Activated T-helper 17 cell treated with anti-CD3 and anti-CD28 coated beads, Interleukin-2, amount 50 U/mL, for 72 hours (primary cell): ENCODE results near the gene ARHGAP21. TPM values are rescaled to one million over a fixed set of nuclear protein-coding genes. Genes with fewer than 3 reads are reported as not detected.

Experiments
- ATAC-seq: fragments of 150-1000 bp; cut with Tn5 transposase; replicated peaks from 2 replicates; pipeline ENCODE4 v1.10.0; 2021; ENCODE audit warnings: mild to moderate bottlenecking, moderate library complexity
- H3K27ac Mint-ChIP-seq: one replicate; pipeline ENCODE4 v1.8.0; 2022; ENCODE audit warnings: mixed read lengths
- H3K27me3 Mint-ChIP-seq: one replicate; pipeline ENCODE4 v1.8.0; 2022; ENCODE audit warnings: mixed read lengths
- H3K36me3 Mint-ChIP-seq: one replicate; pipeline ENCODE4 v1.8.0; 2022; ENCODE audit warnings: low read depth, mild to moderate bottlenecking, mixed read lengths
- H3K4me1 Mint-ChIP-seq: one replicate; pipeline ENCODE4 v1.8.0; 2022; ENCODE audit warnings: mixed read lengths
- H3K4me3 Mint-ChIP-seq: one replicate; pipeline ENCODE4 v1.8.0; 2022; ENCODE audit warnings: mild to moderate bottlenecking, mixed read lengths
- H3K9me3 Mint-ChIP-seq: one replicate; pipeline ENCODE4 v1.8.0; 2022; ENCODE audit warnings: mixed read lengths
- total RNA-seq, 2 donors: library from RNA; stranded (reverse); gene quantifications; one replicate each; pipeline ENCODE4 v1.2.3, GENCODE V29; 2022

ARHGAP21 gene
- total RNA-seq, 2 donors from 2014 or later: 28.9 to 30.5 TPM

DNA sequence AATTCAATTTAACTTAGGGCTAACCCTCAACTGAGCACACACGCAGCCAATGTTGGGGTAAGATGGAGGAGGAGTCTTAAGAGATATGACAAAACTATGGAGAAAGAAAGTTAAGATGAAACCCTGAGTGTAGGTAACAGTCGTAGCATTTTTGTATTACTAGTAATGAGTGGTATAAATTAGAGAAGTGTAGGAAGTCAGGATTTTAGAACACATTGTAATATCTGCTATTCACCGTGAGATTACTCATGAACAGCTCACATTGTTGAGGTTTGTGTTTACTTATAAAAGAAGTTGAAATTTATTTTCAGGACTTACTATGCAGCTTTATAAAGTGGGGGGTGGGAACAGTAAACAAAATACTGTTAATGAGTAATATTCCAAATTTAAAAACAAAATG lies 107.2 kb downstream of the ARHGAP21 start:
- Mint-ChIP-seq H3K4me3 (no peak overlapping the region), H3K36me3 (no peaks in the 10 kb centered on the region), H3K4me1 (peaks cover 7% of the 10 kb centered on the region), H3K9me3 (no peaks in the 10 kb centered on the region), H3K27ac (no peak overlapping the region), H3K27me3 (no peaks in the 10 kb centered on the region)
- peak; percentile 63 for ATAC-seq

DNA sequence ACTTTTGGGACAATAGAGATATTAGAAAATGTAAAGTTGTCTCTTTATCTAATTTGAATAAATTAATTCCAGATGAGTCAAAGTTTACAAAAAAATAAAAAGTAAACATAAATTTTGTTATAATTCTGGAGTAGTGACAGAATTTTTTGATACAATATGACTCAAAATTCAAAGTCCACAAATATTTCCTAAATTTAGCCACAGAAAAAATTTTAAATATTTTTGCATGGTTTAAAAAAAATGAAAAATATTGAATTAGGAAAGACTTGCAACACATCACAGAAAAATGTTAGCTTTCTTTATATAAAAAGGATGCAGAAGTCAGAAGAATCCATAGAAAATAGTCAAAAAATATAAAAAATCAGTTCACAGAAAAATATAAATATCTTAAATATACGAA lies 117.7 kb downstream of the ARHGAP21 start:
- Mint-ChIP-seq H3K27ac (no peak overlapping the region), H3K4me1 (peaks cover 15% of the 10 kb centered on the region), H3K27me3 (no peaks in the 10 kb centered on the region), H3K36me3 (peaks cover 24% of the 10 kb centered on the region), H3K4me3 (no peak overlapping the region), H3K9me3 (peaks cover 4% of the 10 kb centered on the region)
- no peak for ATAC-seq

DNA sequence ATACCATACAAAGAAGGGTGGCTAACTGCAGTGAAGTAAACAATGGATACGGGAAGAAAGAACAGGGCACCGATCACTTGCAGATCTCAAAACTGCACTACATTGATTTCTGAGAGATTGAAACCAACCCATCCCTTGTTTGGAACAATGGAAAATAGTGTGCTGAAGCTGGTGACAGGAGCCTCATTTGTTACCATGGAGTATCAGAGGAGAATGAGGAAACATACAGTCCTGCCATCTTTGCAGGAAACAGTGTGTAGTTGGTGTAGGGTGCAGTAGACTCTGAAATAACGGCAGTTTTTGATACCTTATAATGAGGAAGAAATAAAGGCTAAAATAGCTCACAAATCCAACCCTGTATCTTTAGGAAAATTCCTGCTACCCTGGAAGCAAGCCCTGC lies 118.5 kb downstream of the ARHGAP21 start:
- no peaks in the 10 kb centered on the region for H3K27me3 Mint-ChIP-seq
- H3K27ac Mint-ChIP-seq: no peak overlapping the region
- ATAC-seq: no peak
- H3K9me3 Mint-ChIP-seq: peaks cover 4% of the 10 kb centered on the region
- H3K4me3 Mint-ChIP-seq: no peak overlapping the region
- H3K36me3 Mint-ChIP-seq: peaks cover 33% of the 10 kb centered on the region
- H3K4me1 Mint-ChIP-seq: peaks cover 15% of the 10 kb centered on the region

DNA sequence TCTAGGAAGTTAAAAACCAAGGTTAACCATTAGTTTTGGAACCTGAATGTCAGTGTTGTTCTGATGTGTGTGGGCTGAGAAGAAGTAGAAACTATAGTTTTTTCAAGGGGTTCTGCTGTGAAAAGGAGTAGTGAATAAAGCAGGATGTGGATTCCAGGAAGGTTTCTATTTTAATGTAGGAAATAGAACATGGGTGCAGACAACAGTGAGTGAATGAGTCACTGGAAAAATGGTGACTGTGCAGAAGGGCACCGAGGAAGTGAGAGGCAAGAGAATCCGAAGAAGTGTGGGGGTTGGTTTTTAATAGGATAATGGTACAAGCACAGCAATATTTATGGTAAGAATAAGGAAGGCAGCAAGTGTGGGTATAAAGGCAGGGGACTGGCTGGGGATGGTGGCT lies 120.4 kb downstream of the ARHGAP21 start:
- Mint-ChIP-seq H3K4me3 (peak overlapping the region; percentile 47), H3K9me3 (peaks cover 4% of the 10 kb centered on the region), H3K27ac (peak overlapping the region; percentile 33), H3K36me3 (peaks cover 51% of the 10 kb centered on the region), H3K4me1 (peaks cover 15% of the 10 kb centered on the region), H3K27me3 (no peaks in the 10 kb centered on the region)
- peak; percentile 99 for ATAC-seq

DNA sequence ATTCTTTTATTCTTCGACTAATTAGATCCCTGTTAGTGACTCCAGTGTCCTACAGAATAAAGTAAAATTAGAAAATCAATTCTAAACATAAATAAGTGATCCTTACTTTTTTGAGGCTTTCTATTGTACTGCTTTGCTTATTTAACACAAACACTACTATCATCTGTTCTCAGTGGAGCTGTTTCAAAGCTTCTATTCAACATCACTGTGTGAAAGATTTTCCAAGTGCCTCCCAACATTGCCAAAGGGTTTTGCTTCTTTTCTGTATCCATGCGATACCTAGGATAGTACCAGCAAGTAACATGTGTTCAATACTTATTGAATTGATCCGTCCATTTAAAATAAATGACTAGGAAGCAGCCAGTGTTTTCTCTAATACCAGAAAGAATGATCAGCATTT lies 125.7 kb downstream of the ARHGAP21 start:
- Mint-ChIP-seq H3K36me3 (peaks cover 85% of the 10 kb centered on the region), H3K9me3 (no peaks in the 10 kb centered on the region), H3K27ac (no peak overlapping the region), H3K27me3 (no peaks in the 10 kb centered on the region), H3K4me1 (peaks cover 8% of the 10 kb centered on the region), H3K4me3 (no peak overlapping the region)
- no peak for ATAC-seq

DNA sequence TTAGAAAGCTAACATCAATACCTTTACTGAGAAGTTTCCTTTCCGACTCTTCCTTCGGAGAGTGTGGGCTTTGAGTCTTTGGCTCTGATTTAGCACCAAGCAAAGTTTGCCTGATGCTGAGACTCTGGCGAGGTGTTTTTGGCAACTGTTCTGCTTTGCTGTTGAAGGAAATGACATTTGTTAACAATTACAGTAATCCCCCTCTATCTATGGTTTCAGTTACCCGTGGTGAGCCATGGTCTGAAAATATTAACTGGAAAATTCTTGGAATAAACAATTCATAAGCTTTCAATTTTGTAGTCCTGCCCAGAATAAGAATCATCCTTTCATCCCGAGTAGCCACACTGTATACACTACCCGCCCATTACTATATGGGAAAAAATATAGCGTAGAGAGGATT lies 126.3 kb downstream of the ARHGAP21 start:
- Mint-ChIP-seq H3K9me3 (no peaks in the 10 kb centered on the region), H3K4me1 (peaks cover 3% of the 10 kb centered on the region), H3K27ac (no peak overlapping the region), H3K36me3 (peaks cover 85% of the 10 kb centered on the region), H3K27me3 (no peaks in the 10 kb centered on the region), H3K4me3 (no peak overlapping the region)
- ATAC-seq: no peak

DNA sequence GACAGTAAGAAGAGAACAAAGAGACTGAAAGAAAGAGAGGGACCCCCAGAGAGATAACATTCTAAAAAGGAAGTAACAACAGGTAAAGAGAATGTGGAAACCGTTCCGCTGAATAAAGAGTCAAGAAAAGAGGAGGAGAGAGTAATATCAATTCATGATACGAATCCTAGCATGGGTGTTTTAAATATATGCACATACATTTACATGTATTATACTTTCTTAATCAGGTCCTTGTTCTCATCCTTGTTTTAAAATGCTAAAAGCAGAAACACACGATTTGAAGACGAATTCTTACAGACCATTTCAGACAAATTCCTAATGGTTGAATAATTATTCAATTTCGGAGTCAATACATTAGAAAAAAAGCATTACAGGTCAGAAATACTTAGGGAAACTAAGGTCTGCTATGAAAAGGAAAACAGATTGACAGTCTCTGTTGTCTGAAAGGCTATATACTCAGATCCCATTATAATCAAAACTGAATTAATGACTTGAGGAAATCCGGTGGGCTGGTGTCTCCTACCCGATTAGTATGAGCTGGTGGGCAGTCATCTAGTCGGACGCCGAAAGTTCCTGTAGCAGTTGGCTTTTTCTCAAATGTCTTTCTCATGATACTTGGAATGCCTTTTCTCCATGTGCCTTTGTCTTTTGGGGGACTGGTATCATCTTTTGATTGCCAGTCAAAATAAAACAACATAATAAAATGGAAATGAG lies 127.3 kb downstream of the ARHGAP21 start:
- no peak overlapping the region for H3K4me3 Mint-ChIP-seq
- no peaks in the 10 kb centered on the region for H3K9me3 Mint-ChIP-seq
- no peak overlapping the region for H3K27ac Mint-ChIP-seq
- H3K36me3 Mint-ChIP-seq: peaks cover 92% of the 10 kb centered on the region
- ATAC-seq: no peak
- no peaks in the 10 kb centered on the region for H3K27me3 Mint-ChIP-seq
- no peaks in the 10 kb centered on the region for H3K4me1 Mint-ChIP-seq

DNA sequence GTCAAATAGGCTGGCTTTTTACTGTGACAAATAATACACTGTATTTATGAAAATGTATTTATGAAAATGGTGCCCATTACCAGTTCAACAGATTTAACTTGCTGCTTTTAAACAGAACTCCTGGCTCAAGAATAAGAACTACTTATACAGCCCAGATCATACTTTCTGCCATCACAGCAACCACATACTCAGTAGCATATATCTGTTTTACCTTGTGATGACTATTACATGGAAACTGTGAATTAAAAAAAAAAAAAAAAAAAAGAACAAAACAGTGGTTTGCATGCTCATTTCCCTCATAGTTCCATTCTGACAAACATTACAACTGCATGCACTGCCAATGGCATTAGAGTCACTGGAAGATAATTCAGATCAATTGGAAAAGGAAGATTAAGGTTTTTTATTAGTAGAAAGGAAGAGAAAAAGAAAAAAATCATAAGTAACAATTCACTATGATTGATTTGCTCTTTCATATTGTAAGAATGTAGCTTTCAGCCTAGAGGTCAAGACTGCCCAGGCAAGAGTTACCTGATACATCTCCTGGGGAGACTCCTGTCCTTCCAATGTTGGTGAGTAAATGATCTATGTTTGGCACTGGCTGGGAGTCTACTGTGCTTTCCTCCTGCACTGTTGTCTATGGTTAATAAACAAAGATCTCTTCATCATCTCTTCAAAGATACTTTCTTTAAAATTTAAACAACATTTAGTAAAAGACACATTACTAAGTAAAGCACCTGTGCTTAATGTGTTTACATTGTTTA lies 132.8 kb downstream of the ARHGAP21 start:
- peak; percentile 84 for ATAC-seq
- no peaks in the 10 kb centered on the region for H3K4me1 Mint-ChIP-seq

DNA sequence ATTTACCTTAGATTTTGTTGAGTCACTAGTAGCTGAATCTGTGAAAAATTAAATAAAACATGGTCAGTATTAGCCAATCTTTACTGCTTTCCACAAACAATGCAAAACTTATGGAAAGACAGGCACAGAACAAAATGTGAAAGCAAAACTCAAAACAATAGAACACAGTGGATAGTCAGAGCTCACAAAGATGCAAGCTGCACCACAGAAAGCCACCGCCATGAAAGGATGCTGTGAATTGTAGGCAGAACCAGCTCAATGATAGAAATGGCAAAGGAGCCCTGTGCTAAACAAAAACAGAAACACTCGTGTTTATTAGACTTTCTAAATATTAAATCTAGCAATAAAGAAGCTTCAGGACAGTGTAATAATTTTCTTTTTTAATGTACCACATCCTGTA lies 134.4 kb downstream of the ARHGAP21 start:
- Mint-ChIP-seq H3K4me1 (no peaks in the 10 kb centered on the region), H3K4me3 (no peak overlapping the region), H3K9me3 (no peaks in the 10 kb centered on the region), H3K27me3 (no peaks in the 10 kb centered on the region), H3K36me3 (peaks cover 87% of the 10 kb centered on the region), H3K27ac (no peak overlapping the region)
- ATAC-seq: no peak

More for the DNA sequence above, 132.8 kb downstream of the ARHGAP21 start:
- peaks cover 88% of the 10 kb centered on the region for H3K36me3 Mint-ChIP-seq
- no peaks in the 10 kb centered on the region for H3K27me3 Mint-ChIP-seq
- no peak overlapping the region for H3K4me3 Mint-ChIP-seq
- H3K27ac Mint-ChIP-seq: no peak overlapping the region
- no peaks in the 10 kb centered on the region for H3K9me3 Mint-ChIP-seq

DNA sequence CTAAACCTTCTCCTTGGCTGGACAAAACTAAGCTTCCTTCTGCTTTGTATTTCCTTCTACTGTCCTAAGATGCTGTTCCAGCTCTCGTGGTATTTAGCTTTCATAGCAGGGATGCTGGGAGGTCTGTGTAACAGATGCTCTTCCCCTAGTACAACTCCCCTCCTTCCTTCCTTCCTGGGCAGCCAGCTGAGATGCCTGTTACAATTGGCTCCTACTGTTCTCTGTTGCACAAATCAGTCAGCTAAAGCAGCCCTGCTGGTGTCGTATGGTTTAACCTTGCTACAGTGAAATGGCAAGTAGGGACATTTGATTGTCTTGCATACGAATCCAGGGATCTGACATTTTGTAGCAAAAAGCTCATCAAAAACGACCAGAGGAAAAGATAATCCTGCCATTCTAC lies 143.8 kb downstream of the ARHGAP21 start:
- Mint-ChIP-seq H3K9me3 (no peaks in the 10 kb centered on the region), H3K4me3 (no peak overlapping the region), H3K36me3 (peaks cover 7% of the 10 kb centered on the region), H3K27me3 (peaks cover 6% of the 10 kb centered on the region), H3K4me1 (no peaks in the 10 kb centered on the region), H3K27ac (no peak overlapping the region)
- no peak for ATAC-seq

DNA sequence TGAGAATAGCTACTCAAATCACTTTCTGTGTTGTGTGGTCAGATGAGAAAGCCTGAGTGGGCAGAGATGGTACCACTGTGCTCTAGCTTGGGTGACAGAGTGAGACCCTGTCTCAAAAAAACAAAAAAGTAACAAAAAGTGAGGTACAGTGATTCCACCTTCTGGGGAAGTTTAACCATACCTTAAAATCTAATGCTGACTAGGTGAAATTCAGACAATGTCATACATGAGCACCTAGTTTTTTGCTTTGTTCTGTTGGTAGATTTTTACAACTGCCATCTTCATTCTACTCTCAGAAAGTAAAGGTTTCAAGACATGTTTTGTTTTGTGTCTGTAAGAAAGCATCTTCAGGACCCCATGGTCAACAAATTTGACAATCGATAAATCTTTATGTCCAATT lies 144.2 kb downstream of the ARHGAP21 start:
- Mint-ChIP-seq H3K36me3 (peaks cover 4% of the 10 kb centered on the region), H3K4me3 (no peak overlapping the region), H3K27me3 (peaks cover 10% of the 10 kb centered on the region), H3K4me1 (no peaks in the 10 kb centered on the region), H3K27ac (no peak overlapping the region), H3K9me3 (no peaks in the 10 kb centered on the region)
- ATAC-seq: no peak

DNA sequence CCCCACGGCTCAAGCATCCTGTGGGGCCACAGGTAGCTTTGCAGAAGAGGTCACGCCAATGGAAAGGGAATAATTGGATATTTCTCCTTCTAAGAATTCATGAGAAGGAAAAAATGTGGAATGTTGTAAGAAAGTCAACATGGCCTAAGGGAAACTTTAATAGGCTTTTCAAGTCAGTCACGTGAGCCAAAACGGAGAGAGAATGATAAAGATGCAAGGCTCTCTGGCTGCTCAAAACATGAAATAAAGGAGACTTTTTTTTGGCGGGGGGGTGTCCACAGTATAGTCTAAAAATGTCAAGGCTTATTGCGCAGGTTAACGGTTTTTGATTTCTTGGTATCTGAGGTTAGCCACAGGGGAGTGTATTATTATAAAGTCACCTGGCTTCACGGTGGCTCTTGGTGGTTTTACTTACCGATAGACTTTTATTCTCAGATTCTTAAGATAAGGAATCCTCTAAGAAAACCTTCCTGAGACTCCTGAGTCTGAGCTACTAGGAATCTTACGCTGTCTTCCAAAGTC lies 148.1 kb downstream of the ARHGAP21 start:
- H3K36me3 Mint-ChIP-seq: no peaks in the 10 kb centered on the region
- H3K4me1 Mint-ChIP-seq: peaks cover 4% of the 10 kb centered on the region
- no peaks in the 10 kb centered on the region for H3K9me3 Mint-ChIP-seq
- no peak for ATAC-seq
- peaks cover 24% of the 10 kb centered on the region for H3K27me3 Mint-ChIP-seq
- H3K4me3 Mint-ChIP-seq: no peak overlapping the region
- H3K27ac Mint-ChIP-seq: no peak overlapping the region

DNA sequence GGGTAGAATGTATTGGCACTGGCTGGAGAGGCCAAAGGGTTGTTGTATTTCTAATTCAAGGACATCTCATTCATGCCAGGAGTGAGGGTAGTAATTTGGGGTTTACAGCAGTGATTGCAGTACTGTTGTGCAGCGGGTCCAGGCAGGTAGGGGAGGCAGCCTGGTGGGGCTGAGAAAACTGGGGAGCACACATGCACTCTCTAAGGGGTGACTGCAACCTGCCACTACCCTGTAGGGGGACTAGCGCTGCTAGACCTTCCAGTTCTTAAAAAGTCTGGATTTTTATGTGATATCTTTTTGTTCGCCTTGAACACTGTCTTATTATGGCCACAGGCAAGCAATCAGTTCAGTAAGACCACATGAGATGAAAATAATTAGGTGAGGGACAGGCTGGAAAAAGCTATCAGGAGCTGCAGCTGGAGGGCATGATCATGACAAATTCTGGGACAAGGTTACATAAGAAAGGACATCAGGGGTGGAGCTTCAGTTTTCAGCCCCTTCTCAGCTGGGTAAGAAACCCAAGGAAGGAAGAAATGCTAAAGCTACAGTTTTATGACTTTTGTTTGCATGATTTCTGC lies 149.0 kb downstream of the ARHGAP21 start:
- no peak for ATAC-seq
- Mint-ChIP-seq H3K36me3 (no peaks in the 10 kb centered on the region), H3K4me3 (no peak overlapping the region), H3K9me3 (no peaks in the 10 kb centered on the region), H3K27ac (no peak overlapping the region), H3K27me3 (peaks cover 29% of the 10 kb centered on the region), H3K4me1 (peaks cover 4% of the 10 kb centered on the region)

DNA sequence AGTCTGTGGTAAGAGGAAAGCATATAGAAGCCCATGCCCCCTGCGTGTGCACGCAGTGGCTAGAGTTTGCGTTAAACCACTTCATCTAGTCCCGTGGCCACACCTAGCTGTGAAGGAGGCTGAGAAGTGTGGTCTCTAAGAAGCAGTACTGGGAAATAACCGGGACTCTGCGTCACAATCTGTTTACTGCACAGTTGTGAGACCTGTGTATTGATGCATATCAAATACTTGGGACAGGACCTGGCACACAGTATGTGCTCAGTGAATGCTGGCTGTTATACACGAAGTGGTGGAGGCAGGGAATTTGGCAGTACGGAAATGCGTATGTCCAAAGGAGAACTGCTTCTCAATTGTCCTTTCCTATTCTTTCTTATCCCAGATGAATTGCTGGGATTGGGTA lies 149.5 kb downstream of the ARHGAP21 start:
- H3K9me3 Mint-ChIP-seq: no peaks in the 10 kb centered on the region
- no peak overlapping the region for H3K4me3 Mint-ChIP-seq
- no peaks in the 10 kb centered on the region for H3K36me3 Mint-ChIP-seq
- H3K27ac Mint-ChIP-seq: no peak overlapping the region
- peaks cover 29% of the 10 kb centered on the region for H3K27me3 Mint-ChIP-seq
- no peak for ATAC-seq
- peaks cover 4% of the 10 kb centered on the region for H3K4me1 Mint-ChIP-seq
